HepG2 (cell line): ENCODE data around the gene UPF3B. TPM values are rescaled to one million over a fixed set of nuclear protein-coding genes. Genes with fewer than 3 reads are reported as not detected.
A peak's percentile ranks its signal among the peaks of the same experiment; 100 is the strongest.

Experiments used
- ATAC-seq: fragments of 200-7000 bp; cut with Tn5 transposase; 3 replicates; pipeline ENCODE4 v1.9.1; 2020; ENCODE audit warnings: mild to moderate bottlenecking, moderate library complexity
- BruUV-seq: library from RNA; stranded (reverse); fragments of 400-500 nt; replicated peaks from 2 replicates; lab custom pipeline; 2021; lab: Mats Ljungman, UMichigan
- CTCF ChIA-PET: fragments of 300-600 bp; formaldehyde crosslinking; extraction: SDS; loops from one replicate; lab custom pipeline; 2021; ENCODE audit warnings: low total read pairs, inconsistent platforms, low intra/inter-chr PET ratio; lab: Yijun Ruan, JAX
- POLR2A ChIA-PET: fragments of 350-600 bp; sonication (Branson Sonifier 250); formaldehyde crosslinking; loops from one replicate; lab custom pipeline; 2020; ENCODE audit warnings: antibody characterized with exemption, inconsistent platforms; lab: Yijun Ruan, JAX
- DNase-seq: peaks from one replicate; pipeline ENCODE4 v3.0.0-alpha.2; 2015; ENCODE audit warnings: low spot score
- FAIRE-seq: peaks from 3 replicates; lab custom pipeline; 2011; peaks lifted over from hg19 to GRCh38; lab: Jason Lieb, UNC
- H2AFZ ChIP-seq: one replicate; pipeline ENCODE4 v1.6.1; 2011; ENCODE audit warnings: low read length, inconsistent platforms
- H3K27ac ChIP-seq: fragments of 300-600 bp; 3 replicates; pipeline ENCODE4 v1.8.0; 2011; ENCODE audit warnings: mixed run types, mild to moderate bottlenecking, mixed read lengths, low read length, inconsistent platforms; ENCODE audit not compliant: insufficient read depth; ENCODE audit errors: extremely low read length
- H3K27me3 ChIP-seq, 2 experiments: fragments of 200-600 bp in 1 of 2; 2 replicates in 1 of 2; 3 replicates in 1 of 2; pipeline versions ENCODE4 v1.6.0 to v1.8.0; 2011; ENCODE audit warnings: low read length in 2 of 2, mild to moderate bottlenecking in 2 of 2, moderate library complexity in 2 of 2, inconsistent platforms in 1 of 2; ENCODE audit not compliant: insufficient read depth in 2 of 2, control insufficient read depth in 1 of 2
- H3K36me3 ChIP-seq, 2 experiments: fragments of 200-600 bp in 1 of 2; replicated peaks in 1 of 2; 2 replicates in 1 of 2; 3 replicates in 1 of 2; pipeline versions ENCODE4 v1.5.1 to v1.8.0; 2011; ENCODE audit warnings: low read length in 2 of 2, inconsistent platforms in 1 of 2; ENCODE audit not compliant: insufficient read depth in 2 of 2, control insufficient read depth in 1 of 2
- H3K4me1 ChIP-seq: 2 replicates; pipeline ENCODE4 v1.5.1; 2012; ENCODE audit warnings: low read length, inconsistent platforms; ENCODE audit not compliant: insufficient read depth
- H3K4me2 ChIP-seq: 2 replicates; pipeline ENCODE4 v1.6.0; 2011; ENCODE audit warnings: low read depth, low read length, inconsistent platforms
- H3K4me3 ChIP-seq, 3 experiments: fragments of 200-600 bp in 1 of 3; sonication (generic), shearing (Covaris generic) in 1 of 3; replicated peaks in 1 of 3; 2 replicates each; pipeline ENCODE4 v1.5.1; 2011 to 2016; ENCODE audit warnings: low read length in 3 of 3, inconsistent platforms in 2 of 3, low read depth in 2 of 3, mild to moderate bottlenecking in 2 of 3, control low read depth in 1 of 3, mixed read lengths in 1 of 3; ENCODE audit not compliant: insufficient read depth in 1 of 3
- H3K79me2 ChIP-seq: one replicate; pipeline ENCODE4 v1.6.1; 2011; ENCODE audit warnings: low read length, inconsistent platforms; ENCODE audit not compliant: insufficient read depth
- H3K9ac ChIP-seq: 2 replicates; pipeline ENCODE4 v1.6.0; 2011; ENCODE audit warnings: mild to moderate bottlenecking, low read depth, low read length, inconsistent platforms; ENCODE audit not compliant: insufficient read depth
- H3K9me3 ChIP-seq: 2 replicates; pipeline ENCODE4 v1.5.1; 2012; ENCODE audit warnings: mild to moderate bottlenecking, low read length
- H4K20me1 ChIP-seq: 2 replicates; pipeline ENCODE4 v1.6.0; 2011; ENCODE audit warnings: inconsistent platforms, mild to moderate bottlenecking, low read length, moderate library complexity; ENCODE audit not compliant: insufficient read depth
- CENPX ChIP-seq: sonication (generic); formaldehyde crosslinking; IDR thresholded peaks from 2 replicates; pipeline ENCODE4 v1.9.0; 2021; ENCODE audit warnings: mild to moderate bottlenecking, missing genetic modification reagents, moderate library complexity
- DR1 ChIP-seq: sonication (generic); formaldehyde crosslinking; IDR thresholded peaks from 2 replicates; pipeline ENCODE4 v1.8.0; 2021; ENCODE audit warnings: mild to moderate bottlenecking, missing genetic modification reagents, inconsistent platforms
- IRX3 ChIP-seq: sonication (generic); formaldehyde crosslinking; IDR thresholded peaks from 2 replicates; pipeline ENCODE4 v1.8.1; 2023; ENCODE audit warnings: mild to moderate bottlenecking, low read depth, missing genetic modification reagents, borderline replicate concordance
- KMT2A ChIP-seq: sonication (generic); formaldehyde crosslinking; IDR thresholded peaks from 2 replicates; pipeline ENCODE4 v1.4.0; 2020; ENCODE audit warnings: missing genetic modification reagents
- SSRP1 ChIP-seq: IDR thresholded peaks from 2 replicates; pipeline ENCODE4 v1.6.1; 2016; ENCODE audit warnings: control low read depth
- YY1 ChIP-seq: IDR thresholded peaks from 2 replicates; pipeline ENCODE4 v1.6.1; 2011; ENCODE audit warnings: low read length, low read depth, moderate library complexity, mild to moderate bottlenecking; ENCODE audit not compliant: insufficient read depth, insufficient replicate concordance
- ZNF207 ChIP-seq: fragments of 450-650 bp; IDR thresholded peaks from 2 replicates; pipeline ENCODE4 v1.6.1; 2016; ENCODE audit warnings: antibody characterized with exemption, borderline replicate concordance
- ZNF839 ChIP-seq: sonication (generic); formaldehyde crosslinking; IDR thresholded peaks from 2 replicates; pipeline ENCODE4 v1.4.0; 2020; ENCODE audit warnings: missing genetic modification reagents, mild to moderate bottlenecking, borderline replicate concordance
- WGBS: methylation state at CpG from one replicate; pipeline ENCODE4 v1.1.6; 2017; ENCODE audit warnings: low lambda C conversion rate; 5-methylcytosine and 5-hydroxymethylcytosine counted together
- in situ Hi-C: cut with HindIII; loops from 2 replicates; pipeline ENCODE4 v1.10.0; 2017; ENCODE audit warnings: low pct_unique_long_range_greater_than_20kb; ENCODE audit not compliant: extremely low pct_ligation_motif_present
- intact Hi-C: fragments of 100-400 bp; cut with micrococcal nuclease; formaldehyde crosslinking; loops from one replicate; pipeline ENCODE4 v1.10.0; 2022; ENCODE audit not compliant: unreplicated experiment
- polyA plus RNA-seq, 8 experiments: library from polyadenylated mRNA; depleted of rRNA in 3 of 8; stranded (reverse) in 7 of 8; unstranded in 1 of 8; fragments of >200 nt; fragmentation: Illumina TruSeq in 4 of 8; extraction: Trizol in 4 of 8; gene quantifications; 2 replicates each; pipeline versions ENCODE4 v1.2.1 to v1.2.3, GENCODE V29; 2011 to 2016; ENCODE audit warnings: low read depth in 4 of 8, missing spikeins in 1 of 8, mixed read lengths in 1 of 8; ENCODE audit not compliant: insufficient read depth in 1 of 8
- total RNA-seq, 5 experiments: library from RNA; depleted of rRNA; stranded (reverse); fragments of >200 nt; fragmentation: Illumina TruSeq; extraction: Trizol; gene quantifications; 2 replicates each; pipeline ENCODE4 v1.2.3, GENCODE V29; 2016; ENCODE audit warnings: low read depth in 1 of 5
- TF ChIP-seq, protein P1 (sequence below): IDR thresholded peaks from 2 replicates; pipeline ENCODE4 v1.6.1; 2016; ENCODE audit warnings: control low read depth
- TF ChIP-seq, protein P2 (sequence below): sonication (generic); formaldehyde crosslinking; IDR thresholded peaks from 2 replicates; pipeline ENCODE4 v1.5.0; 2020; ENCODE audit warnings: missing genetic modification reagents, mild to moderate bottlenecking, borderline replicate concordance
- TF ChIP-seq, protein P3 (sequence below): sonication (generic); formaldehyde crosslinking; IDR thresholded peaks from 2 replicates; pipeline ENCODE4 v1.5.1; 2020; ENCODE audit warnings: missing genetic modification reagents, mild to moderate bottlenecking, borderline replicate concordance

UPF3B gene
- total and polyA plus RNA-seq, 2 of the 13 experiments (the other 11 are each of a cell fraction or from before 2014, with no cell fraction given): 5.2 to 7.2 TPM

DNA sequence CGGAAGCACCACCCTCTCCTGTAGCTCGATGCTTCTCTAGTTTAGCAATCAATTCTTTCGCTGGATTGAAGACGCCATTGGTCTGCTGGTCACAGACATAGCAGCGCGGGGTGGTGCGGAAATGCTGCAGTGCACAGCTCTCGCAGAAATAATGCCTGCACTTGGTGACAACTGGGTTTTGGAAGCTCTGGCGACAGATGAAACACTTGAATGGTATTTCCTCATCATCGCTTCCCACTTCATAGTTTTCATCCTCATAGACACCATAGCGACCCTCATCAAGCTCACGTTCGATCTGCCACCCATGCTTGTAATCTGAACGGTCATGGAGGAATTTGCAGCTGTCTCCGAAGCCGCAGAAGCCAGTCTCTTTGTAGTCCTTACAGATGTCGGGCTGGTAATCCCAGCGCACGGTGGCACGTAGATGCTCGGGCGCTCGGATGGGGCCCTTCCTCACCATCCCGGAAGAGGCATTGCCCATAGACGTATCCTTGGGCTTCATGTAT is 17.9 kb upstream of the UPF3B start:
- Histone ChIP-seq H3K79me2 (peaks cover 36% of the 10 kb centered on the region), H3K9me3 (no peaks in the 10 kb centered on the region), H3K27me3 (no peaks in the 10 kb centered on the region; a peak in 1 of 5 replicates), H3K36me3 (0 out of 5 replicates have a peak, but pooled peaks cover 0 to 5% of the 10 kb centered on the region in 2 experiments), H2AFZ (no peak overlapping the region), H3K9ac (peak overlapping the region; percentile 96), H3K4me1 (peaks cover 4% of the 10 kb centered on the region; the same call in 1 of the 2 replicates), H4K20me1 (no peaks in the 10 kb centered on the region), H3K27ac (peak overlapping the region; percentile 99), H3K4me2 (peak overlapping the region; percentile 74), H3K4me3 (peak overlapping the region; percentile 70 to 82 (median 74))
- no peak for FAIRE-seq
- ChIA-PET POLR2A (interaction anchor here (1.0 to 3.7 kb wide), 4 partner anchors 18 to 86 kb away, joined by 4 to 42 read pairs (median 16); partner anchors contain the start of genes RPL39 and UPF3B), CTCF (no interaction called here)
- in situ Hi-C loops (no loop called here), intact Hi-C loops (loop anchor here (2.0 kb wide), 2 partner anchors 18 to 80 kb away; partner anchors contain the start of genes RPL39 and UPF3B)
- no TSS peak for BruUV-seq
- peak; percentile 57 for ATAC-seq
- TF ChIP-seq KMT2A (CRISPR knock-in tag): peak; percentile 3; the same call in 1 of the 2 replicates
- TF ChIP-seq, protein P1, sequence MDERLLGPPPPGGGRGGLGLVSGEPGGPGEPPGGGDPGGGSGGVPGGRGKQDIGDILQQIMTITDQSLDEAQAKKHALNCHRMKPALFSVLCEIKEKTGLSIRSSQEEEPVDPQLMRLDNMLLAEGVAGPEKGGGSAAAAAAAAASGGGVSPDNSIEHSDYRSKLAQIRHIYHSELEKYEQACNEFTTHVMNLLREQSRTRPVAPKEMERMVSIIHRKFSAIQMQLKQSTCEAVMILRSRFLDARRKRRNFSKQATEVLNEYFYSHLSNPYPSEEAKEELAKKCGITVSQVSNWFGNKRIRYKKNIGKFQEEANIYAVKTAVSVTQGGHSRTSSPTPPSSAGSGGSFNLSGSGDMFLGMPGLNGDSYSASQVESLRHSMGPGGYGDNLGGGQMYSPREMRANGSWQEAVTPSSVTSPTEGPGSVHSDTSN (CRISPR knock-in tag): no peak
- TF ChIP-seq, protein P2, sequence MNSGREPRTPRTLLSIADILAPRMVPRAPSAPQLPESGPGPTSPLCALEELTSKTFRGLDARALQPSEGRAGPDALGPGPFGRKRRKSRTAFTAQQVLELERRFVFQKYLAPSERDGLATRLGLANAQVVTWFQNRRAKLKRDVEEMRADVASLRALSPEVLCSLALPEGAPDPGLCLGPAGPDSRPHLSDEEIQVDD: no peak
- TF ChIP-seq DR1 (CRISPR knock-in tag): no peak
- no peak for TF ChIP-seq ZNF207
- no peak for TF ChIP-seq ZNF839 (CRISPR knock-in tag)
- no peak for TF ChIP-seq SSRP1 (CRISPR knock-in tag)
- TF ChIP-seq, protein P3, sequence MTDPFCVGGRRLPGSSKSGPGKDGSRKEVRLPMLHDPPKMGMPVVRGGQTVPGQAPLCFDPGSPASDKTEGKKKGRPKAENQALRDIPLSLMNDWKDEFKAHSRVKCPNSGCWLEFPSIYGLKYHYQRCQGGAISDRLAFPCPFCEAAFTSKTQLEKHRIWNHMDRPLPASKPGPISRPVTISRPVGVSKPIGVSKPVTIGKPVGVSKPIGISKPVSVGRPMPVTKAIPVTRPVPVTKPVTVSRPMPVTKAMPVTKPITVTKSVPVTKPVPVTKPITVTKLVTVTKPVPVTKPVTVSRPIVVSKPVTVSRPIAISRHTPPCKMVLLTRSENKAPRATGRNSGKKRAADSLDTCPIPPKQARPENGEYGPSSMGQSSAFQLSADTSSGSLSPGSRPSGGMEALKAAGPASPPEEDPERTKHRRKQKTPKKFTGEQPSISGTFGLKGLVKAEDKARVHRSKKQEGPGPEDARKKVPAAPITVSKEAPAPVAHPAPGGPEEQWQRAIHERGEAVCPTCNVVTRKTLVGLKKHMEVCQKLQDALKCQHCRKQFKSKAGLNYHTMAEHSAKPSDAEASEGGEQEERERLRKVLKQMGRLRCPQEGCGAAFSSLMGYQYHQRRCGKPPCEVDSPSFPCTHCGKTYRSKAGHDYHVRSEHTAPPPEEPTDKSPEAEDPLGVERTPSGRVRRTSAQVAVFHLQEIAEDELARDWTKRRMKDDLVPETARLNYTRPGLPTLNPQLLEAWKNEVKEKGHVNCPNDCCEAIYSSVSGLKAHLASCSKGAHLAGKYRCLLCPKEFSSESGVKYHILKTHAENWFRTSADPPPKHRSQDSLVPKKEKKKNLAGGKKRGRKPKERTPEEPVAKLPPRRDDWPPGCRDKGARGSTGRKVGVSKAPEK: no peak
- no peak for TF ChIP-seq CENPX (CRISPR knock-in tag)
- peak; percentile 15 for TF ChIP-seq YY1
- TF ChIP-seq IRX3 (CRISPR knock-in tag): no peak
- WGBS: 0% methylated on average over 2 of the region's 25 CpGs
- DNase-seq: peak; percentile 11
